Liver (tissue), 9 donors: ENCODE results near the gene ARHGEF10L. TPM values are rescaled to one million over a fixed set of nuclear protein-coding genes. Genes with fewer than 3 reads are reported as not detected.

ENCODE experiments used
- DNase-seq: peaks from one replicate; pipeline ENCODE4 v3.0.0-alpha.2; 2017; ENCODE audit warnings: low spot score
- H3K27ac ChIP-seq, 2 donors: one replicate each; pipeline ENCODE4 v1.7.0; 2013; ENCODE audit warnings: inconsistent platforms in 2 of 2, low read length in 2 of 2, control low read depth in 1 of 2, low read depth in 1 of 2, mild to moderate bottlenecking in 1 of 2
- H3K27me3 ChIP-seq, 4 donors: one replicate each; pipeline versions ENCODE4 v1.6.1 to v1.7.0; 2013; ENCODE audit warnings: low read length in 3 of 4, inconsistent platforms in 1 of 4, mild to moderate bottlenecking in 1 of 4, moderate library complexity in 1 of 4; ENCODE audit not compliant: control insufficient read depth in 4 of 4, insufficient read depth in 4 of 4
- H3K36me3 ChIP-seq, 4 donors: one replicate each; pipeline versions ENCODE4 v1.6.1 to v1.7.0; 2013; ENCODE audit warnings: low read length in 3 of 4, mild to moderate bottlenecking in 3 of 4, low read depth in 1 of 4, moderate library complexity in 1 of 4; ENCODE audit not compliant: control insufficient read depth in 4 of 4, insufficient read depth in 3 of 4
- H3K4me1 ChIP-seq, 4 donors: one replicate each; pipeline versions ENCODE4 v1.6.1 to v1.7.0; 2013; ENCODE audit warnings: low read length in 3 of 4, mild to moderate bottlenecking in 3 of 4, moderate library complexity in 1 of 4; ENCODE audit not compliant: control insufficient read depth in 4 of 4, insufficient read depth in 4 of 4
- H3K4me3 ChIP-seq, 3 donors: one replicate each; pipeline versions ENCODE4 v1.6.1 to v1.7.0; 2013; ENCODE audit warnings: low read length in 3 of 3, control low read depth in 1 of 3, low read depth in 1 of 3, mild to moderate bottlenecking in 1 of 3
- H3K9ac ChIP-seq, 2 donors: one replicate each; pipeline ENCODE4 v1.7.0; 2013; ENCODE audit warnings: low read length in 2 of 2, mild to moderate bottlenecking in 2 of 2, moderate library complexity in 2 of 2, control low read depth in 1 of 2, low read depth in 1 of 2
- H3K9me3 ChIP-seq, 4 donors: one replicate each; pipeline versions ENCODE4 v1.6.1 to v1.7.0; 2013; ENCODE audit warnings: low read length in 3 of 4; ENCODE audit not compliant: control insufficient read depth in 4 of 4
- EGR1 ChIP-seq, 2 donors: IDR thresholded peaks; 2 replicates each; pipeline ENCODE4 v1.6.1; 2016 to 2018; ENCODE audit warnings: antibody characterized with exemption in 2 of 2, low read depth in 2 of 2
- FOXA1 ChIP-seq: IDR thresholded peaks from 2 replicates; pipeline ENCODE4 v1.6.1; 2016; ENCODE audit warnings: antibody characterized with exemption
- GABPA ChIP-seq, 2 donors: IDR thresholded peaks in 1 of 2; conservative IDR thresholded peaks in 1 of 2; 2 replicates each; pipeline ENCODE4 v1.6.1; 2016; ENCODE audit warnings: antibody characterized with exemption in 2 of 2, mild to moderate bottlenecking in 1 of 2, moderate library complexity in 1 of 2
- HNF4A ChIP-seq, 2 donors: conservative IDR thresholded peaks; 2 replicates each; pipeline ENCODE4 v1.6.1; 2016; ENCODE audit warnings: antibody characterized with exemption in 2 of 2, mild to moderate bottlenecking in 2 of 2
- HNF4G ChIP-seq: IDR thresholded peaks from 2 replicates; pipeline ENCODE4 v1.6.1; 2016; ENCODE audit warnings: antibody characterized with exemption
- JUND ChIP-seq, 2 donors: IDR thresholded peaks; 2 replicates each; pipeline ENCODE4 v1.6.1; 2016; ENCODE audit warnings: antibody characterized with exemption in 2 of 2
- MAX ChIP-seq: IDR thresholded peaks from 2 replicates; pipeline ENCODE4 v1.6.1; 2016; ENCODE audit warnings: antibody characterized with exemption
- RAD21 ChIP-seq, 2 donors: IDR thresholded peaks; 2 replicates each; pipeline ENCODE4 v1.6.1; 2016; ENCODE audit warnings: antibody characterized with exemption in 2 of 2, mild to moderate bottlenecking in 2 of 2
- RXRA ChIP-seq, 2 donors: IDR thresholded peaks; 2 replicates each; pipeline ENCODE4 v1.6.1; 2017 to 2018; ENCODE audit warnings: antibody characterized with exemption in 2 of 2, mild to moderate bottlenecking in 1 of 2
- TAF1 ChIP-seq: conservative IDR thresholded peaks from 2 replicates; pipeline ENCODE4 v1.6.1; 2016; ENCODE audit warnings: antibody characterized with exemption, mild to moderate bottlenecking
- YY1 ChIP-seq: IDR thresholded peaks from 2 replicates; pipeline ENCODE4 v1.6.1; 2016; ENCODE audit warnings: antibody characterized with exemption, mild to moderate bottlenecking
- WGBS: extraction: QIAGEN DNeasy Blood & Tissue Kit; methylation state at CpG from one replicate; pipeline ENCODE4 v1.1.7; 2013; 5-methylcytosine and 5-hydroxymethylcytosine counted together
- polyA plus RNA-seq, 2 donors: library from polyadenylated mRNA; stranded (reverse) in 1 of 2; unstranded in 1 of 2; fragments of 200-250 nt in 1 of 2; fragments of >200 nt in 1 of 2; fragmentation: Nextera tagmentation in 1 of 2; extraction: Ambion mirVana in 1 of 2; gene quantifications; one replicate each; pipeline versions ENCODE4 v1.2.1 to v1.2.3, GENCODE V29; 2013 to 2015
- total RNA-seq, 2 donors: library from RNA; depleted of rRNA; stranded (reverse); fragments of >200 nt; gene quantifications; one replicate each; pipeline ENCODE4 v1.2.3, GENCODE V29; 2014
- TF ChIP-seq, protein P1 (sequence below): IDR thresholded peaks from 2 replicates; pipeline ENCODE4 v1.6.1; 2016; ENCODE audit warnings: antibody characterized with exemption
- TF ChIP-seq, protein P2 (sequence below): fragments of 150-350 bp; IDR thresholded peaks from 2 replicates; pipeline ENCODE4 v1.5.1; 2017; ENCODE audit warnings: improper control_type of control experiment, low read depth, low read length; ENCODE audit not compliant: missing input control
- donor health status: healthy.
- donor health status: healthy.
- donor health status: healthy.
- donor health status: healthy.
- donor health status: healthy.

ARHGEF10L gene
- total and polyA plus RNA-seq, 4 donors, result 26.3 to 169 (median 57.5) TPM

DNA sequence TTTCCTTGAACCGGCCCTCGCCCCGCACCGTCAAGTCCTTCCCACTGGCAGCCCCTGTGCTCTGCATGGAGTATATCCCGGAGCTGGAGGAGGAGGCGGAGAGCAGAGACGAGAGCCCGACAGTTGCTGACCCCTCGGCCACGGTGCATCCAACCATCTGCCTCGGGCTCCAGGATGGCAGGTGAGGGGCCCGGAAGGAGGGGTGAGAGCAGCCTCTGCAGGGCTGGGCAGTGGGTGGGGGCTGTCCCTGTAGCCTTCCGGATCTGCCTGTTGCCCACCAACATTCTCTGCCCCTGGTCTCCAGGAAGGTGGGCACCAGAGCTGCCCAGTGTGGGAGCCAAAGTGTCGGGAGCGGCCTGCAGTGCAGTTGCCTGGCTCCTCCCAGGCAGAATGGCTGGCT, 116.4 kb downstream of the ARHGEF10L start:
- no peaks in the 10 kb centered on the region for H3K4me1 ChIP-seq
- 92% methylated on average over 15 of the region's 15 CpGs for WGBS
- H3K27me3 ChIP-seq, result no peaks in the 10 kb centered on the region
- no peaks in the 10 kb centered on the region for H3K9me3 ChIP-seq
- peaks cover 17 to 100% (median 64%) of the 10 kb centered on the region in 4 donors for H3K36me3 ChIP-seq
- DNase-seq, result no peak
- H3K9ac ChIP-seq, result no peak overlapping the region
- no peak overlapping the region for H3K27ac ChIP-seq
- H3K4me3 ChIP-seq, result no peak overlapping the region
- TF ChIP-seq MAX (no peak), GABPA (IDR thresholded peaks at IDR 0.05 in 1 of 2, conservative IDR thresholded peaks at IDR 0.05 in 1 of 2) (no peak), EGR1 (IDR thresholded peaks at IDR 0.05; ENCODE audit: low read depth in 2 of 2) (no peak), FOXA1 (no peak), JUND (IDR thresholded peaks at IDR 0.05) (no peak), HNF4G (no peak)
- TF ChIP-seq, protein P1, sequence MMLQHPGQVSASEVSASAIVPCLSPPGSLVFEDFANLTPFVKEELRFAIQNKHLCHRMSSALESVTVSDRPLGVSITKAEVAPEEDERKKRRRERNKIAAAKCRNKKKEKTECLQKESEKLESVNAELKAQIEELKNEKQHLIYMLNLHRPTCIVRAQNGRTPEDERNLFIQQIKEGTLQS, result no peak

- Histone ChIP-seq H3K36me3 (peaks cover 17 to 97% (median 60%) of the 10 kb centered on the region in 4 donors), H3K9me3 (no peaks in the 10 kb centered on the region), H3K4me3 (no peak overlapping the region), H3K4me1 (no peaks in the 10 kb centered on the region), H3K27me3 (no peaks in the 10 kb centered on the region), H3K27ac (no peak overlapping the region), H3K9ac (no peak overlapping the region)
- WGBS, result 93% methylated on average over 13 of the region's 13 CpGs
- TF ChIP-seq HNF4G (no peak), YY1 (no peak), TAF1 (no peak), FOXA1 (no peak), MAX (no peak)
- TF ChIP-seq, protein P2, sequence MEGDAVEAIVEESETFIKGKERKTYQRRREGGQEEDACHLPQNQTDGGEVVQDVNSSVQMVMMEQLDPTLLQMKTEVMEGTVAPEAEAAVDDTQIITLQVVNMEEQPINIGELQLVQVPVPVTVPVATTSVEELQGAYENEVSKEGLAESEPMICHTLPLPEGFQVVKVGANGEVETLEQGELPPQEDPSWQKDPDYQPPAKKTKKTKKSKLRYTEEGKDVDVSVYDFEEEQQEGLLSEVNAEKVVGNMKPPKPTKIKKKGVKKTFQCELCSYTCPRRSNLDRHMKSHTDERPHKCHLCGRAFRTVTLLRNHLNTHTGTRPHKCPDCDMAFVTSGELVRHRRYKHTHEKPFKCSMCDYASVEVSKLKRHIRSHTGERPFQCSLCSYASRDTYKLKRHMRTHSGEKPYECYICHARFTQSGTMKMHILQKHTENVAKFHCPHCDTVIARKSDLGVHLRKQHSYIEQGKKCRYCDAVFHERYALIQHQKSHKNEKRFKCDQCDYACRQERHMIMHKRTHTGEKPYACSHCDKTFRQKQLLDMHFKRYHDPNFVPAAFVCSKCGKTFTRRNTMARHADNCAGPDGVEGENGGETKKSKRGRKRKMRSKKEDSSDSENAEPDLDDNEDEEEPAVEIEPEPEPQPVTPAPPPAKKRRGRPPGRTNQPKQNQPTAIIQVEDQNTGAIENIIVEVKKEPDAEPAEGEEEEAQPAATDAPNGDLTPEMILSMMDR, result no peak
- no peak for DNase-seq
Observed at GRCh38 chr1:17657436-17657835, 117.9 kb downstream of the ARHGEF10L start.

DNA sequence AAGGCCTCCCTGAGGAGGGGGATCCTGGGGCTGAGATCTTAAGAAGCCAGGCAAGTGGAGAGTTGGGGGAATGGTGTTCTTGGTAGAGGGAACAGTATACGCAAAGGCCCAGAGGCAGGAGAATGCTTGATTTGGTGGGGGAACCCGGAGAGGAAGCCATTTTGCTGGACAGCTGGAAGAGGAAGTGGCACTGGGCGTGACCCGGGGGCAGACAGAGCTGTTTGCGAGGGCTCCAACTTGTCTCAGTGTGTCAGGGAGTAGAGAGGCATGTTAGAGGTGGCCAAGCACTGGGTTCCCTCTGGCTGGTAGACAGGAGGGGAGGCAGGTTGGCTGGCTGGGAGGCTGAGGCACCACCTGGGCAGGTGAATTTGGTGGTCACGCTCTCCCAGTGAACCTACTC, 119.3 kb downstream of the ARHGEF10L start:
- TF ChIP-seq EGR1 (IDR thresholded peaks at IDR 0.05; ENCODE audit: low read depth in 2 of 2) (no peak), JUND (IDR thresholded peaks at IDR 0.05) (no peak), RAD21 (IDR thresholded peaks at IDR 0.05) (no peak), HNF4A (conservative IDR thresholded peaks at IDR 0.05) (no peak), RXRA (IDR thresholded peaks at IDR 0.05) (no peak), FOXA1 (no peak)
- TF ChIP-seq, protein P2, result no peak
- Histone ChIP-seq H3K4me3 (no peak overlapping the region), H3K4me1 (no peaks in the 10 kb centered on the region), H3K9ac (no peak overlapping the region), H3K27me3 (no peaks in the 10 kb centered on the region), H3K27ac (no peak overlapping the region), H3K9me3 (no peaks in the 10 kb centered on the region), H3K36me3 (peaks cover 19 to 97% (median 51%) of the 10 kb centered on the region in 4 donors)
- WGBS, result 82% methylated on average over 6 of the region's 6 CpGs
- DNase-seq, result no peak
